ENCODE results near the gene GADD45G. TPM values are rescaled to one million over a fixed set of nuclear protein-coding genes. Genes with fewer than 3 reads are reported as not detected.

The GADD45G gene
- total and polyA plus RNA-seq, 4 donors = 5.5 to 106 (median 43.3) TPM

- WGBS = 95% methylated on average over 5 of the region's 5 CpGs
These were observed 6.6 kb downstream of the GADD45G start for GRCh38 chr9:89611425-89611824.

More at GRCh38 chr9:89611425-89611824, 6.6 kb downstream of the GADD45G start:
- DNase-seq (ENCODE audit: low spot score) = no peak
- no peak overlapping the region for H3K27ac ChIP-seq (ENCODE audit: low read depth in 1 of 2, low read length in 2 of 2)
- no peak overlapping the region for H3K4me3 ChIP-seq (ENCODE audit: low read depth in 1 of 3, low read length in 3 of 3)
- no peak overlapping the region for H3K9ac ChIP-seq (ENCODE audit: low read depth in 1 of 2, low read length in 2 of 2)
- peaks cover 0 to 6% (median 1%) of the 10 kb centered on the region in 4 donors for H3K9me3 ChIP-seq (ENCODE audit: control insufficient read depth in 4 of 4, low read length in 3 of 4)
- TF ChIP-seq HNF4G (IDR thresholded peaks at IDR 0.05) (no peak), RXRA (IDR thresholded peaks at IDR 0.05) (no peak), ZBTB33 (IDR thresholded peaks at IDR 0.05) (no peak), JUND (IDR thresholded peaks at IDR 0.05) (no peak), ATF3 (IDR thresholded peaks at IDR 0.05) (no peak), RAD21 (IDR thresholded peaks at IDR 0.05) (no peak), GABPA (IDR thresholded peaks at IDR 0.05 in 1 of 2, conservative IDR thresholded peaks at IDR 0.05 in 1 of 2) (no peak), FOXA2 (IDR thresholded peaks at IDR 0.05) (no peak), FOXA1 (IDR thresholded peaks at IDR 0.05) (no peak), NR2F2 (IDR thresholded peaks at IDR 0.05) (no peak), SP1 (IDR thresholded peaks at IDR 0.05) (no peak), EGR1 (IDR thresholded peaks at IDR 0.05; ENCODE audit: low read depth in 2 of 2) (no peak), HNF4A (conservative IDR thresholded peaks at IDR 0.05) (no peak), TAF1 (conservative IDR thresholded peaks at IDR 0.05) (no peak), YY1 (IDR thresholded peaks at IDR 0.05) (no peak), MAX (IDR thresholded peaks at IDR 0.05) (no peak), CTCF (IDR thresholded peaks at IDR 0.05; ENCODE audit: low read depth, low read length, missing input control) (no peak), REST (IDR thresholded peaks at IDR 0.05) (no peak)
- no peaks in the 10 kb centered on the region for H3K27me3 ChIP-seq (ENCODE audit: control insufficient read depth in 4 of 4, insufficient read depth in 4 of 4, low read length in 3 of 4)
- H3K4me1 ChIP-seq (ENCODE audit: control insufficient read depth in 4 of 4, insufficient read depth in 4 of 4, low read length in 3 of 4) = peaks cover 0 to 15% (median 6%) of the 10 kb centered on the region in 4 donors
- no peaks in the 10 kb centered on the region for H3K36me3 ChIP-seq (ENCODE audit: control insufficient read depth in 4 of 4, insufficient read depth in 3 of 4, low read depth in 1 of 4, low read length in 3 of 4)
